Measurements from ENCODE around the gene DIPK1A.

Gene DIPK1A

GRCh38 chr1:92934395-92935378, 26.6 kb downstream of the DIPK1A start:
- TF ChIP-seq CTCF (IDR thresholded peaks at IDR 0.05; ENCODE audit: low read depth, low read length): no peak
- no peak overlapping the region for H3K4me3 ChIP-seq (ENCODE audit: low read depth, low read length)

- TF ChIP-seq CTCF (IDR thresholded peaks at IDR 0.05; ENCODE audit: low read depth, low read length): no peak
- H3K4me3 ChIP-seq (ENCODE audit: low read depth, low read length): no peak overlapping the region
Observed at GRCh38 chr1:92933459-92933858, 27.8 kb downstream of the DIPK1A start.

GRCh38 chr1:92931691-92932090, 29.6 kb downstream of the DIPK1A start:
- no peak for TF ChIP-seq CTCF (IDR thresholded peaks at IDR 0.05; ENCODE audit: low read depth, low read length)
- no peak overlapping the region for H3K4me3 ChIP-seq (ENCODE audit: low read depth, low read length)

GRCh38 chr1:92929461-92929860, 31.8 kb downstream of the DIPK1A start:
- TF ChIP-seq CTCF (IDR thresholded peaks at IDR 0.05; ENCODE audit: low read depth, low read length): no peak
- H3K4me3 ChIP-seq (ENCODE audit: low read depth, low read length): no peak overlapping the region

- TF ChIP-seq CTCF (IDR thresholded peaks at IDR 0.05; ENCODE audit: low read depth, low read length): no peak
- H3K4me3 ChIP-seq (ENCODE audit: low read depth, low read length): no peak overlapping the region
Observed at GRCh38 chr1:92927870-92928269, 33.4 kb downstream of the DIPK1A start.

- H3K4me3 ChIP-seq (ENCODE audit: low read depth, low read length): no peak overlapping the region
- TF ChIP-seq CTCF (IDR thresholded peaks at IDR 0.05; ENCODE audit: low read depth, low read length): no peak
Observed at GRCh38 chr1:92926873-92927272, 34.4 kb downstream of the DIPK1A start.

GRCh38 chr1:92924501-92924900, 36.8 kb downstream of the DIPK1A start:
- H3K4me3 ChIP-seq (ENCODE audit: low read depth, low read length): no peak overlapping the region
- no peak for TF ChIP-seq CTCF (IDR thresholded peaks at IDR 0.05; ENCODE audit: low read depth, low read length)
